ENCODE data around the gene PRKAG3. TPM values are rescaled to one million over a fixed set of nuclear protein-coding genes. Genes with fewer than 3 reads are reported as not detected.

The PRKAG3 gene
- total RNA-seq, 3 donors from 2014 or later, result not detected

DNA sequence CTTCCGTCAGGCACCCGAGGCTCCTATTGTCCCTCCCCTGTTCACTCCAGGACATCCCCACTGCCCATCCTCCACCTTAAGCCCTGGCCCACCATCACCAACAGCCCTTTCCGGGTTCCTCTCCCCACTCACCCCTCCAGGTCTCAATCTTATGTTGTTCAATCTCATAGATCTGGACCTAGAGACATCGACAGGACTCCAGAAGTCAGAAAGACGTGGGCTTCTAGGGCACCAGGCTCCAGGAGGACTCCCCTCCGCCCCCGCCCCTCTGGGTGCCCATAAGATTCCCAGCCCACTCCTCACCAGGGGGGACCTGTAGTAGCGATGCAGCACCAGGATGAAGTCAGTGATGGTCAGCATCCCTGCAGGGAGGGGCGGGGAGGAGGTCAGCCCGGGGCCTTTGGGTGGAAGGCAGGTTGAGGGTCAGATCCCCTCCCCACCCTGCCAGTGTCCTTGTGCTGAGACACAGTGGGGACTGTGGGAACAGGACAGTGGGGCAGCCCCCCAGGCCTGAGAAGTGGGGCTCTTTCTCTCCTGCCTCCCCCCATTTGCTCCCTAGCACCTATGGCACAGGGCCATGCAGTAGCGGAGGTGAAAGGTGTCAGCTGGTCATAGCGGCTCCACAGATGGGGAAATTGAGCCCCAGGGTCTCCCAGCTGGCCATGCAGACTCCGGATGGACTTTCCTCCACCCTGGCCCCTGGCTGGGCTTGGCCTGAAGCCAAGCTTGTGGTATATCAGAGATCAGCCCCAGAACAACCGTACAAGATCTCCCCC lies 3.7 kb downstream of the PRKAG3 start:
- TF ChIP-seq POLR2AphosphoS5 (IDR thresholded peaks at IDR 0.05) (no peak), POLR2A (IDR thresholded peaks at IDR 0.05) (no peak)
- TF ChIP-seq, protein P1, sequence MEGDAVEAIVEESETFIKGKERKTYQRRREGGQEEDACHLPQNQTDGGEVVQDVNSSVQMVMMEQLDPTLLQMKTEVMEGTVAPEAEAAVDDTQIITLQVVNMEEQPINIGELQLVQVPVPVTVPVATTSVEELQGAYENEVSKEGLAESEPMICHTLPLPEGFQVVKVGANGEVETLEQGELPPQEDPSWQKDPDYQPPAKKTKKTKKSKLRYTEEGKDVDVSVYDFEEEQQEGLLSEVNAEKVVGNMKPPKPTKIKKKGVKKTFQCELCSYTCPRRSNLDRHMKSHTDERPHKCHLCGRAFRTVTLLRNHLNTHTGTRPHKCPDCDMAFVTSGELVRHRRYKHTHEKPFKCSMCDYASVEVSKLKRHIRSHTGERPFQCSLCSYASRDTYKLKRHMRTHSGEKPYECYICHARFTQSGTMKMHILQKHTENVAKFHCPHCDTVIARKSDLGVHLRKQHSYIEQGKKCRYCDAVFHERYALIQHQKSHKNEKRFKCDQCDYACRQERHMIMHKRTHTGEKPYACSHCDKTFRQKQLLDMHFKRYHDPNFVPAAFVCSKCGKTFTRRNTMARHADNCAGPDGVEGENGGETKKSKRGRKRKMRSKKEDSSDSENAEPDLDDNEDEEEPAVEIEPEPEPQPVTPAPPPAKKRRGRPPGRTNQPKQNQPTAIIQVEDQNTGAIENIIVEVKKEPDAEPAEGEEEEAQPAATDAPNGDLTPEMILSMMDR (IDR thresholded peaks at IDR 0.05), result no peak
- no peaks in the 10 kb centered on the region for H3K9me3 ChIP-seq
- no peaks in the 10 kb centered on the region for H3K4me1 ChIP-seq
- H3K27me3 ChIP-seq, result no peaks in the 10 kb centered on the region
- intact Hi-C loops (cut with DNase I; ENCODE audit: low total_unique reads), result no loop called here
- no peaks in the 10 kb centered on the region for H3K36me3 ChIP-seq
- no peak overlapping the region for H3K4me3 ChIP-seq
- no peak for DNase-seq (ENCODE audit: low spot score in 2 of 2)
- no peak overlapping the region for H3K27ac ChIP-seq

DNA sequence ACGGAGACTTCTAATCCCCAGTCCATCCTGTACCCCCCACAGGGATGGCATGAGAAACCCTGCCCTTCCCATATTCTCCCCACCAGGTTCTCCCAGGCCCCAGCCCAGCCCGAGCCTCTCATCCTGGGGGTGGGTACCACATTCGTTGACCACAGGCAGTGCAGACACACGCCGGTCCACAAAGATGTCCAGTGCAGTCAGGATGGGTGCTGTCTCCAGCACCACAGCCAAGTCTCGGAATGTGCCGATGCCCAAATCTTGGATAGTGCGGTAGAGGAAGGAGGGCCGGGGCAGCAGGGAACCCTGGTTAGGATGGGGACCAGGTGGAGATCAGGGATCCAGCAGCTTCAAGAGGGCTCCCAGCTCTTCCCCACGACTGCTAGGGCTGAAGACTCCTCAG lies 4.8 kb downstream of the PRKAG3 start:
- Histone ChIP-seq H3K27ac (no peak overlapping the region), H3K4me3 (no peak overlapping the region), H3K36me3 (no peaks in the 10 kb centered on the region), H3K4me1 (no peaks in the 10 kb centered on the region), H3K9me3 (no peaks in the 10 kb centered on the region), H3K27me3 (no peaks in the 10 kb centered on the region)
- intact Hi-C loops (cut with DNase I; ENCODE audit: low total_unique reads), result no loop called here
- no peak for DNase-seq (ENCODE audit: low spot score in 2 of 2)
- no peak for TF ChIP-seq POLR2AphosphoS5 (IDR thresholded peaks at IDR 0.05)
- no peak for TF ChIP-seq POLR2A (IDR thresholded peaks at IDR 0.05)
- TF ChIP-seq, protein P1 (IDR thresholded peaks at IDR 0.05), result no peak

DNA sequence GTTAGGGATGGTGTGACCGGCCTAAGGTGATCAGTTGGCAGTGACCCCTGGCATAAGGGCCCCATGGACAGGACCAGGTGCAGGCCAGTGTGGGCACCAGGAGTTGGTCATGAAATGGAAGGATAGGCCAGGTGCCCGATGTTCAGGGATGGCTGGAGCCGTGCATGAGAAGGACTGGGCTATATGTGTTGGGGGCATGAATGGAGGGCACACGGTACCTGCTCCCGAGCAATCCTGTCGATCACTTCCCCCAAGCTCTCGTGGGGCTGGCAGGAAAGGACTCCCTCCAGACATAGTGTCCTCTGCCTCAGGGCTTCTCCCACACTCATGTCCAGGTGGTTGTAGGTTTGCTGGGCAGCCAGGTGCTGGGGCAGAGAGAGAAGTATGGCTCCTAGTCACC lies 7.6 kb downstream of the PRKAG3 start:
- no peaks in the 10 kb centered on the region for H3K36me3 ChIP-seq
- no peaks in the 10 kb centered on the region for H3K4me1 ChIP-seq
- TF ChIP-seq, protein P1 (IDR thresholded peaks at IDR 0.05), result no peak
- TF ChIP-seq POLR2A (IDR thresholded peaks at IDR 0.05), result no peak
- no peak for TF ChIP-seq POLR2AphosphoS5 (IDR thresholded peaks at IDR 0.05)
- no peak overlapping the region for H3K27ac ChIP-seq
- intact Hi-C loops (cut with DNase I; ENCODE audit: low total_unique reads), result no loop called here
- no peak overlapping the region for H3K4me3 ChIP-seq
- H3K9me3 ChIP-seq, result no peaks in the 10 kb centered on the region
- DNase-seq (ENCODE audit: low spot score in 2 of 2), result no peak
- H3K27me3 ChIP-seq, result no peaks in the 10 kb centered on the region

DNA sequence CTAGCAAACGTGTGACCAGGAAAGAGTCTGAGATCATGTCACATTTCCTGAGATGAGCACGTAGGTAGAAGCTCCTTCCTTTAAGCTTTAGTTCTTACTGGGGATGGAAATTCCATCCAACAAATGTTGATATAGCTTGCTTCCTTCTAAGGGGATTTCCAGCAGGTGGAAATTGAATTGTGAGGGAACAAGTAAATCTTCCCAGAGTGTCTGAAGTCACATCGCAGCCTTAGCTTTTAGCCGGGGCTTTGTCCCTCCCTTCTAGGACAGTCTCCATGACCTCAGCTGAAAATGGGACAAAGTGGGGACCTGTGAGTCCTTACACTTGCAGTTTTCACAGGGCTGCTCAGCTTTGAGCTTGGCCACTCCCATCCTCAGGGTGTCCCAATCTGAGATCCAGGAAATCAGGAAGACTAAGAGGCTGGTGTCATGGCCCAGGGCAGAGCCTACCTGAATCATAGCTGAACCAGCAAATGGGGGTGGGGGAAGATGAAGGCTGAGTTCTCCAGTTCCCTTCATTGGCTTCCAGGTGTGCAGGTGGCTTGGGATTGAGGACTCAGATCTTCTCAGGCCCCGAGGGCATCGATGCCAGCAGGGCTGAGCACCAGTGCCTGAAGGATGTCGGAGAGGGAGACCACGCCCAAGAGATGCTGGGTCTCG lies 8.3 kb downstream of the PRKAG3 start:
- no peaks in the 10 kb centered on the region for H3K27me3 ChIP-seq
- H3K4me3 ChIP-seq, result no peak overlapping the region
- no peaks in the 10 kb centered on the region for H3K9me3 ChIP-seq
- no peak overlapping the region for H3K27ac ChIP-seq
- no peaks in the 10 kb centered on the region for H3K4me1 ChIP-seq
- H3K36me3 ChIP-seq, result no peaks in the 10 kb centered on the region
- no peak for TF ChIP-seq POLR2AphosphoS5 (IDR thresholded peaks at IDR 0.05)
- TF ChIP-seq POLR2A (IDR thresholded peaks at IDR 0.05), result no peak
- TF ChIP-seq, protein P1 (IDR thresholded peaks at IDR 0.05), result no peak
- DNase-seq (ENCODE audit: low spot score in 2 of 2), result no peak
- intact Hi-C loops (cut with DNase I; ENCODE audit: low total_unique reads), result no loop called here

DNA sequence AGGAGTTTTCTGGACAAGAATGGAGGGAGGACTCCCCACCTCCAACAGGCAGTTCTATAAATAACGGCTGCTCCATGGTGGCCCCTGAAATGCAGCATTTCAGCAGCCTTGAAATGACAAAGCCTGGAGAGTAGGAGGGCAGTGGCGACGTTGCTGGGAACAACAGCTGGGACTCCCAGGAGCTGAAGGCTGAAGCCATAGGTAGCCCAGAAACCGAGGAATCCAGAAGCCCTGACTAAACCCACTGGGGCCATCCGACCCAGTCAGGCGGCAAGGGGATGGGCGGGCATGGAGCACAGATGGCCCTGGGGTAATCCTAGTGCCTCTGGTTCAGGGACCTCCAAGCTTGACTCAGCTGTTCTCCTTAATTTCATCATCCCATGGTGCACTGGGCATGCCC lies 9.0 kb downstream of the PRKAG3 start:
- DNase-seq (ENCODE audit: low spot score in 2 of 2), result no peak
- no peaks in the 10 kb centered on the region for H3K36me3 ChIP-seq
- TF ChIP-seq POLR2A (IDR thresholded peaks at IDR 0.05) (no peak), POLR2AphosphoS5 (IDR thresholded peaks at IDR 0.05) (no peak)
- TF ChIP-seq, protein P1 (IDR thresholded peaks at IDR 0.05), result no peak
- no peak overlapping the region for H3K4me3 ChIP-seq
- no peaks in the 10 kb centered on the region for H3K9me3 ChIP-seq
- H3K27me3 ChIP-seq, result no peaks in the 10 kb centered on the region
- intact Hi-C loops (cut with DNase I; ENCODE audit: low total_unique reads), result no loop called here
- H3K27ac ChIP-seq, result no peak overlapping the region
- no peaks in the 10 kb centered on the region for H3K4me1 ChIP-seq
